NT2/D1 (cell line): ENCODE data around the gene BAK1.
"Not testable (repeated sequence)": the region's sequence is repeated elsewhere in the genome, so short reads cannot be mapped to it uniquely, and the experiment has no call there.

Experiments used
- DNase-seq: peaks from one replicate; pipeline ENCODE4 v3.0.0-alpha.2; 2011; ENCODE audit warnings: low read depth, low spot score
- H3K27me3 ChIP-seq: 2 replicates; pipeline ENCODE4 v1.6.0; 2011; ENCODE audit warnings: mild to moderate bottlenecking; ENCODE audit not compliant: insufficient read length, insufficient read depth
- H3K36me3 ChIP-seq: 2 replicates; pipeline ENCODE4 v1.6.1; 2011; ENCODE audit warnings: mild to moderate bottlenecking, low read length, mixed read lengths; ENCODE audit not compliant: insufficient read depth, insufficient read length
- H3K4me1 ChIP-seq: 2 replicates; pipeline ENCODE4 v1.5.1; 2011; ENCODE audit not compliant: insufficient read depth, insufficient read length
- H3K4me3 ChIP-seq: 2 replicates; pipeline ENCODE4 v1.5.1; 2011; ENCODE audit warnings: low read depth; ENCODE audit not compliant: insufficient read length
- H3K9ac ChIP-seq: 2 replicates; pipeline ENCODE4 v1.6.0; 2011; ENCODE audit warnings: low read depth; ENCODE audit not compliant: insufficient read length
- H3K9me3 ChIP-seq: 2 replicates; pipeline ENCODE4 v1.5.1; 2011; ENCODE audit warnings: mild to moderate bottlenecking, low read length; ENCODE audit not compliant: insufficient read depth
- SUZ12 ChIP-seq: IDR thresholded peaks from 2 replicates; pipeline ENCODE4 v1.6.1; 2011; ENCODE audit not compliant: insufficient read length, insufficient read depth; ENCODE audit errors: extremely low read depth
- YY1 ChIP-seq: IDR thresholded peaks from 2 replicates; pipeline ENCODE4 v1.6.1; 2011; ENCODE audit not compliant: insufficient read length, insufficient read depth
- ZNF274 ChIP-seq: IDR thresholded peaks from 2 replicates; pipeline ENCODE4 v1.6.1; 2011; ENCODE audit warnings: mild to moderate bottlenecking, low read depth, low read length

The BAK1 gene

GRCh38 chr6:33597551-33598322, 17.7 kb upstream of the BAK1 start:
- H3K9ac ChIP-seq: no peak overlapping the region
- H3K36me3 ChIP-seq: no peaks in the 10 kb centered on the region
- TF ChIP-seq YY1 (no peak), SUZ12 (no peak), ZNF274 (no peak)
- no peaks in the 10 kb centered on the region for H3K9me3 ChIP-seq
- H3K4me3 ChIP-seq: no peak overlapping the region
- DNase-seq: no peak
- H3K27me3 ChIP-seq: peaks cover 4% of the 10 kb centered on the region
- peaks cover 5% of the 10 kb centered on the region for H3K4me1 ChIP-seq

GRCh38 chr6:33596894-33597293, 16.8 kb upstream of the BAK1 start:
- H3K27me3 ChIP-seq, DNase-seq, H3K4me1 ChIP-seq, H3K9ac ChIP-seq, H3K36me3 ChIP-seq, H3K4me3 ChIP-seq, H3K9me3 ChIP-seq: not testable (repeated sequence)

GRCh38 chr6:33595001-33595846, 15.1 kb upstream of the BAK1 start:
- no peaks in the 10 kb centered on the region for H3K36me3 ChIP-seq

GRCh38 chr6:33593414-33593727, 13.3 kb upstream of the BAK1 start:
- Histone ChIP-seq H3K9ac (peak overlapping the region; percentile 70), H3K4me1 (peaks cover 18% of the 10 kb centered on the region), H3K36me3 (no peaks in the 10 kb centered on the region), H3K4me3 (peak overlapping the region; percentile 39), H3K27me3 (peaks cover 4% of the 10 kb centered on the region), H3K9me3 (no peaks in the 10 kb centered on the region)
- DNase-seq: no peak
- TF ChIP-seq ZNF274 (no peak), SUZ12 (no peak), YY1 (no peak)

More at GRCh38 chr6:33595001-33595846, 15.1 kb upstream of the BAK1 start:
- DNase-seq: no peak
- Histone ChIP-seq H3K9me3 (no peaks in the 10 kb centered on the region), H3K27me3 (peaks cover 4% of the 10 kb centered on the region), H3K4me1 (peaks cover 14% of the 10 kb centered on the region), H3K4me3 (no peak overlapping the region), H3K9ac (no peak overlapping the region)
- TF ChIP-seq SUZ12 (no peak), ZNF274 (no peak), YY1 (no peak)

- TF ChIP-seq YY1: no peak
- no peak for TF ChIP-seq ZNF274
- TF ChIP-seq SUZ12: no peak
- Histone ChIP-seq H3K27me3 (peaks cover 4% of the 10 kb centered on the region), H3K9me3 (no peaks in the 10 kb centered on the region), H3K9ac (peak overlapping the region; percentile 70), H3K36me3 (no peaks in the 10 kb centered on the region), H3K4me3 (peak overlapping the region; percentile 39), H3K4me1 (peaks cover 18% of the 10 kb centered on the region)
- peak; percentile 67 for DNase-seq
Observed at GRCh38 chr6:33592595-33593413, 12.7 kb upstream of the BAK1 start.

GRCh38 chr6:33592280-33592594, 12.2 kb upstream of the BAK1 start:
- H3K9me3 ChIP-seq: no peaks in the 10 kb centered on the region
- DNase-seq: no peak
- peaks cover 18% of the 10 kb centered on the region for H3K4me1 ChIP-seq
- no peak for TF ChIP-seq ZNF274
- H3K27me3 ChIP-seq: peaks cover 4% of the 10 kb centered on the region
- no peak overlapping the region for H3K4me3 ChIP-seq
- no peak overlapping the region for H3K9ac ChIP-seq
- no peaks in the 10 kb centered on the region for H3K36me3 ChIP-seq

GRCh38 chr6:33591424-33592032, 11.5 kb upstream of the BAK1 start:
- Histone ChIP-seq H3K9me3 (no peaks in the 10 kb centered on the region), H3K27me3 (peaks cover 4% of the 10 kb centered on the region), H3K9ac (no peak overlapping the region), H3K4me3 (no peak overlapping the region), H3K4me1 (peaks cover 18% of the 10 kb centered on the region), H3K36me3 (no peaks in the 10 kb centered on the region)
- no peak for TF ChIP-seq YY1
- no peak for TF ChIP-seq SUZ12
- no peak for TF ChIP-seq ZNF274
- DNase-seq: no peak
